Measurements from ENCODE around the gene DBNL. TPM values are rescaled to one million over a fixed set of nuclear protein-coding genes. Genes with fewer than 3 reads are reported as not detected.

DBNL gene
- total RNA-seq, 1 donor from 2014 or later = 177 TPM

GRCh38 chr7:44063547-44063893 is 19.0 kb downstream of the DBNL start:
- intact Hi-C loops (cut with DNase I) = no loop called here
- TF ChIP-seq CTCF (IDR thresholded peaks at IDR 0.05) = no peak

GRCh38 chr7:44063894-44064651 is 19.6 kb downstream of the DBNL start:
- intact Hi-C loops (cut with DNase I) = loop anchor here (2.0 kb wide), 1 partner anchor 19 kb away; the partner anchor contains the start of gene DBNL
- Histone ChIP-seq H3K4me3 (no peak overlapping the region), H3K4me1 (peaks cover 9 to 20% of the 10 kb centered on the region in 2 donors), H3K36me3 (peaks cover 27 to 33% of the 10 kb centered on the region in 2 donors), H3K9me3 (no peaks in the 10 kb centered on the region), H3K27me3 (no peaks in the 10 kb centered on the region), H3K27ac (no peak overlapping the region)
- DNase-seq (ENCODE audit: low spot score in 2 of 2) = no peak
- TF ChIP-seq CTCF (IDR thresholded peaks at IDR 0.05) = no peak

More at GRCh38 chr7:44063547-44063893, 19.0 kb downstream of the DBNL start:
- Histone ChIP-seq H3K36me3 (peaks cover 32 to 38% of the 10 kb centered on the region in 2 donors), H3K27ac (no peak overlapping the region), H3K9me3 (no peaks in the 10 kb centered on the region), H3K27me3 (no peaks in the 10 kb centered on the region), H3K4me3 (no peak overlapping the region), H3K4me1 (peaks cover 9 to 20% of the 10 kb centered on the region in 2 donors)
- no peak for DNase-seq (ENCODE audit: low spot score in 2 of 2)

- no peak for TF ChIP-seq CTCF (IDR thresholded peaks at IDR 0.05)
- peak overlapping the region; percentile 4 to 33 for H3K4me3 ChIP-seq
- no peaks in the 10 kb centered on the region for H3K27me3 ChIP-seq
- intact Hi-C loops (cut with DNase I) = loop anchor here (2.0 kb wide), 1 partner anchor 20 kb away; the partner anchor contains the start of gene DBNL
- no peaks in the 10 kb centered on the region for H3K9me3 ChIP-seq
- DNase-seq (ENCODE audit: low spot score in 2 of 2) = no peak
- H3K4me1 ChIP-seq = peaks cover 9 to 20% of the 10 kb centered on the region in 2 donors
- H3K36me3 ChIP-seq = peaks cover 18 to 24% of the 10 kb centered on the region in 2 donors
- peak overlapping the region; percentile 3 to 47 for H3K27ac ChIP-seq
Measured at GRCh38 chr7:44064791-44065430, 20.4 kb downstream of the DBNL start.

GRCh38 chr7:44065431-44066110 is 21.1 kb downstream of the DBNL start, which contains the start of gene PGAM2:
PGAM2 (minus strand) TSS chr7:44065567; CDS start chr7:44065529, 38 bp downstream.
- H3K27ac ChIP-seq = peak within 1 kb of the TSS; percentile 3 to 47
- peak in 1 of 2 donors; percentile 75 for DNase-seq (ENCODE audit: low spot score in 2 of 2)
- TF ChIP-seq CTCF (IDR thresholded peaks at IDR 0.05) = no peak
- no peaks in the 10 kb centered on the region for H3K9me3 ChIP-seq
- no peaks in the 10 kb centered on the region for H3K27me3 ChIP-seq
- H3K36me3 ChIP-seq = peaks cover 13 to 18% of the 10 kb centered on the region in 2 donors
- H3K4me1 ChIP-seq = peaks cover 9 to 20% of the 10 kb centered on the region in 2 donors
- peak within 1 kb of the TSS; percentile 4 to 33 for H3K4me3 ChIP-seq
- intact Hi-C loops (cut with DNase I) = loop anchor here (2.0 kb wide), 1 partner anchor 21 kb away; the partner anchor contains the start of gene DBNL

- Histone ChIP-seq H3K9me3 (no peaks in the 10 kb centered on the region), H3K36me3 (peaks cover 7 to 12% of the 10 kb centered on the region in 2 donors), H3K27me3 (no peaks in the 10 kb centered on the region), H3K4me1 (peaks cover 9 to 20% of the 10 kb centered on the region in 2 donors), H3K27ac (peak overlapping the region in 1 of 2 donors; percentile 3), H3K4me3 (no peak overlapping the region)
- intact Hi-C loops (cut with DNase I) = no loop called here
- TF ChIP-seq CTCF (IDR thresholded peaks at IDR 0.05) = no peak
- DNase-seq (ENCODE audit: low spot score in 2 of 2) = no peak
Measured at GRCh38 chr7:44066111-44066460, 21.6 kb downstream of the DBNL start.
